SKM-1 (cell line): Measurements from ENCODE around the gene E2F1.
"Not testable (repeated sequence)": the region's sequence is repeated elsewhere in the genome, so short reads cannot be mapped to it uniquely, and the experiment has no call there.

Source experiments
- DNase-seq: peaks from one replicate; lab custom pipeline; 2025; ENCODE audit not compliant: unreplicated experiment; lab: John Stamatoyannopoulos, UW

E2F1 gene

DNA sequence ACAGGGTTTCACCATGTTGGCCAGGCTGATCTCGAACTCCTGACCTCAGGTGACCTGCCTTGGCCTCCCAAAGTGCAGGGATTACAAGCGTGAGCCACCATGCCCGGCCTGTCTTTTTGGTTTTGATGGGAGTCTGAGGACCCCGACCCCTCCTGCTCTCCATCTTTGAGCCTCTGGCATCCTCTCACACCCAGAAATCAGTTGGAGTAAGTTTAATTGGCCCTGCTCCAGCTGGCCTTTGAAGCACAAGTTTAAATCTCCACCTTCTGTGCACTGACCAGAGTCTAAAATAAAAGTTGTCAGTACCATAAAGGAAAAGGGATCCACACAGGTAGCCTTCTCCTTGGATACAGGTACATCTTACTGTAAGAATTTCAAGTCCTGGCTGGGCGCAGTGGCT, 40.0 kb downstream of the E2F1 start:
- DNase-seq, result no peak

DNA sequence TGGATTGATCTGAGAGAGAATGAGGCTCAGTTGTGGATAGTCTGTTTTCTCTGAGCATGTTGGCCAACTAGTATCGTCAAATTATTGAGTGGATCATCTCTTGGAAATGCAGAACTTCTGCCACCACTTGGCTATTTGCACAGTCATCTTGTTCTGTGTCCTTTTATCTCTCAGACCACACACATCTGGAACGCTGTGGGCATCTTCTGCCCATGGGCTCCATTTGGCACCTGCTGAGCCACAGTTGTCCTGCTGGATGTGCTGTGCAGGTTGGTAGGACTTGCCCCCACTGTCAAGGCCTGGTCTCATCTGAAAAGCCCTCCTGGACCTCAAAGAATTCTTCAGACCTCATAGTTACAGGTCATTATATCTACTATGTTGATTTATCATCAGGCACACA, 40.8 kb downstream of the E2F1 start:
- no peak for DNase-seq

DNA sequence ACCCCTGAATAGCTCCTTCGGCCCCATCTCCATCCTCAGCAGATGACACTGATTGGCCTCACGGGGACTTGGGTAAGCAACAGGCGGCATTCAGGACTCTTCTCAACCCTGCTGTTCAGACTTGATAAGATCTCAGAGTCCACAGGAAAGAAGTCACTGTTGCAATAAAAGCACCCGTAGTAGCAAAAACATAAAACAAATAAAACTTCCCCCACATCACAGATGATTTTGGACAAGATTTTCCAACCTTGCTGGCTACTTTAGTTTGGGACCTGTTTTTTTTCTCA, 41.2 kb downstream of the E2F1 start:
- DNase-seq, result no peak

DNA sequence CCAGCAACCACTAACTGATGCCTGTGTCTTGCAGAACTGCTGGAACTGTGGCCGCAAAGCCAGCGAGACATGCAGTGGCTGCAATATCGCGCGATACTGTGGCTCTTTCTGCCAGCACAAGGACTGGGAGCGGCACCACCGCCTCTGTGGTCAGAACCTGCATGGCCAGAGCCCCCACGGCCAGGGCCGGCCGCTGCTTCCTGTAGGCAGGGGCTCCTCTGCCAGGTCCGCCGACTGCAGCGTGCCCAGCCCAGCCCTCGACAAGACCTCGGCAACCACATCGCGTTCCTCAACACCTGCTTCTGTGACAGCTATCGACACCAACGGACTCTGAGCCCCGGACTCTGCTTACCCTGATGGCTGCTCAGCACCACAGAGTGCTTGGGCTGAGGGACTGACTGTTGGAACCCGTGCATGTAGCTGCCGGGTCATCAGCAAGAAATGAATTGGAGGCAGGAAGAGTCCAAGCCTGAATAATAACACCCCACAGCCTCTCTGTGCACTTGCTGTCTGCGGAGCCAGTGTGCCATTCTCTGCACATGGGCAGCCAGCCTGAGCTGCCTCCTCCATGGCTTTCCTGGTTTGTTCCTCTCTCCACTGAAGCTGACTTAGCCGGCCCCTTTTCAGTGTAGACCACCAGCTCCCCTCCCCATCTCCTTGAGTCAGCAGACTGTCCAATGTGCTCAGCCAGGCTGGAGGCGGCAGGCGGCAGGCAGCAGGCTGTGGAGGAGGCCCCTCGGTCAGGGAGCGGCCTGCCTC, 41.7 kb downstream of the E2F1 start:
- no peak for DNase-seq

DNA sequence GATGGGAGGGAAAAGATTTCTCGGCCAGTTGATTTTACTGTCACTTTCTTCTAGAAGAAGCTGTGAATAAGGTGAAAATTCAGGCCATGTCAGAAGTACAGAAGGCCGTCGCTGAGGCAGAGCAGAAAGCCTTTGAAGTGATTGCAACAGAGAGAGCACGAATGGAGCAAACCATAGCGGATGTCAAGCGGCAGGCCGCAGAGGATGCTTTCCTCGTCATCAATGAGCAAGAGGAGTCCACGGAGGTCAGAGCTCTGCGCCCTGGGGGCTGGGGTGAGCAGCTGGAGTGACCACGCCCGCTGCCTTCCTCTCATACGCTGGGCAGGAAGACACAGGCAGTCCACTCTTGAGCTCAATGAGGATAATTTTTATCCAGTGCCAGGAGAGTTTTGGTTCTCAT, 45.9 kb downstream of the E2F1 start:
- DNase-seq, result no peak

DNA sequence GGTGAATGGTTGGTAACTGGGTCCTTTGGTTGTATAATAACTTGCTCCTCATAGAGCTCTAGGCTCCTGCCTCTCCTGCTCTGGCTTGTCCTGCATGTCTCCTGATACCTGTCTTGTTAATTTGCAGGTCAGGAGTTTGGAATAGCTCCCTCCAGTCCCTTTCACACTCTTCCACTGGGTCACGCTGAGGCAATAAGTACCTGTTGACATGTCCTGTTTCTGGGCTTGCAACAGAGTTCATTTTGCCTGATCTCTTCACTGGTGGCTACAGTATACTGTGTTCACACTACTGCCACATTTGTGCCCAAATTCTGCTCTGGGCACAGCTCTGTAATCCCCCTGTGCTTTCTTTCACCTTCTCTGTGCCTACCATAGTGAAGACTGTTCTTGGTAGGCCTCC, 49.4 kb downstream of the E2F1 start:
- no peak for DNase-seq

DNA sequence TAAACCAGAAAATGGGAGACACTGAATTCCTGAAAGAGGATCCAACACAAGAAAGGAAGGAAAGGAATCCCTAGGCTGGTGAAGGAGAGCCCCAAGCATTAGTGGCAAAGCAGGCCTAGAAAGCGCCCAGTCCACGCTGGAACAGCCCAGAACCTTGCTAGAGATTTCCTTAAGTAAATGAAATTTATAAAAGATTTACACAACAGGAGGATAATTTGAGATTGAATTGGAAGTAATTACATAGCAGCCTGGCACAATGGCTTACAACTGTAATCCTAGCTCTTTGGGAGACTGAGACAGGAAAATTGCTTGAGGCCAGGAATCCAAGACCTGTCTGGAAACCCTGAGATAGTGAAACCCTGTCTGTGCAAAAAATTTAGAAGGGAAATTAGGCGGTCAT, 50.8 kb downstream of the E2F1 start:
- DNase-seq, result no peak

DNA sequence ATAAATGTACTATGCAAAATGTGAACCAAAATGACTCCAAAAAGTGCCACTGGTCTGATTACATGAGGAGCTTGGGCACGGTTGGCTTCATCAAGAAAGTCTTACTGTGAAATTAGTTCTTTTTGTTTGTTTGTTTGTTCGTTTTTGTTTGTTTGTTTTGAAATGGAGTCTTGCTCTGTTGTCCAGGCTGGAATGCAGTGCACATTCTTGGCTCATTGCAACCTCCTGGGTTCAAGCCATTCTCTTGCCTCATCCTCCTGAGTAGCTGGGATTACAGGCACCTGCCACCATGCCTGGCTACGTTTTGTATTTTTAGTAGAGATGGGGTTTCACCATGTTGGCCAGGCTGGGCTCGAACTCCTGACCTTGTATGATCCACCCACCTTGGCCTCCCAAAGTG, 54.3 kb downstream of the E2F1 start:
- DNase-seq, result not testable (repeated sequence)

DNA sequence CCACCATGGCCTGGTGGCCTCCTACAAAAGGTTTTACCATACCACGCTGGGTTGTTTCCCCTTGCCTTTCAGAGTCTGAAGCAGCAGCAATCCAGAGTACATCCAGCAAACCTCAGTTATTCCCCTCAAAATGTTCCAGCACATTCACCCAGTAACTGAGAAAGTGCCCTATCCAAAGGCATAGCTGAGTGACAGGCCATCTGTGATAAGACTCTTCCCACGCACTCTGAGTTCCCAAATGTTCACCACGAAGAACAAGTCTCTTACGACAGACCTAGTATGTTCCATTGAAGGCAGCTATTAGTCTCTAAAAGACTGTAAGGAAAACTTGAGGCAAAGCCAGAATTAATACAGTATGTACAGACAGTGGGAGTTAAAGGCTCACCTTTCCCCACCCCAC, 55.7 kb downstream of the E2F1 start:
- DNase-seq, result no peak

DNA sequence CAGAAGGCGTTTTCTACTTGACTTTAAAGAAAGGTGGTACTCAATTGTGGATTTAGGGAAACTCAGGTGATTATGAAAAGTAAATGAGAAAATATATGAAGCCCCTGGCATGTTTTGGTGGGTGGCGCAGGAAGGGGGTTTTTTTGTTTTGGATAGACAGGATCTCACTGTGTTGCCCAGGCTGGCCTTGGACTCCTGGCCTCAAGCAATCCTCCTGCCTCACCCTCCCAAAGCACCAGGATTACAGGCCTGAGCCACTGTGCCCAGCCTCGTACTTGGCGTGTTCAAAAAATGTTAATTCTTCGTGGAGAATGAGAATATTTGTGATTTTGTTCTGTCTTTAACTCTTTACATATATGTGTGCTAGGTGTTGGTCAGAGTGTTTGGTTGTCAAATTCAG, 56.2 kb downstream of the E2F1 start:
- no peak for DNase-seq

DNA sequence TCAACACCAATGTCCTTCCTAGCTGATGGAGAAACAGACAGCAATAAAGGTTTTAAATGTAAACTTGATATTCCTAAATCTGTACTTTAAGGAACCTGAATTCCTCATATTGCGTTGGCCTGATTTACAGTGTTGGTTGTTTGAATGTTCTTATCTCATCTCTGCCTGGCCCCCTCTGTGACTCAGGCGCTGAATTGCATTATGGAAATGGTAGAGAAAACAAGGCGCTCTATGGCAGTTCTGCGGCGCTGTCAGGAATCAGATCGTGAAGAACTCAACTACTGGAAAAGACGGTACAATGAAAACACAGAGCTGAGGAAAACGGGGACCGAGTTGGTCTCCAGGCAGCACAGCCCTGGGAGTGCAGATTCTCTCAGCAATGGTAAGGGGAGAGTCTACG, 56.7 kb downstream of the E2F1 start:
- DNase-seq, result no peak

DNA sequence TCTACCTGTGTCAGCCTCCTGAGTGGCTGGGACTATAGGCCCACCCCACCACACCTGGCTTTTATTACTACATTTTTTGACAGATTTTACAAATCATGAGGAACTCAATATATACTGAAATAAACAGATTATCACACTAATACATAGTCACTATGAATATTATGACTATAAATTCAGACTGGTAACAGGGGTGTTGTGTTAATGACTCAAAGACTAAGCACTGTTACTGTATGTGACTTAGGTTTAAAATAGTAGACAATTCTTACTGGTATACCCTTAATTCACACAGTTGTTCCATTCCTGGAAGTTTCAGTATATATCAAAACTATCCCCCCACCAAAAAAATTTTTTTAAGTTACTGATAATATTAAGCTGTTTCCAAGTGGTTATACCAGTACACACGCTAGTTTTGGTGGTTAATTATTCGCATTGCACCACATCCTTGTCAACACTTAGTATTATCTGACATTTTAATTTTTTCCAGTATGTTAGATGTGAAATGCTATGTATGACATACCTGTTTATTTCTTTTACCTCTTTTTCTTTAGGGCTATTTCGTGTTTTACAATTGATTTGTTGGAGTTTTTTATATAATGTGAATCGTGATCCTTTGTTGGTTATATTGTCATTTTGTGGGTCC, 58.5 kb downstream of the E2F1 start:
- DNase-seq, result no peak

DNA sequence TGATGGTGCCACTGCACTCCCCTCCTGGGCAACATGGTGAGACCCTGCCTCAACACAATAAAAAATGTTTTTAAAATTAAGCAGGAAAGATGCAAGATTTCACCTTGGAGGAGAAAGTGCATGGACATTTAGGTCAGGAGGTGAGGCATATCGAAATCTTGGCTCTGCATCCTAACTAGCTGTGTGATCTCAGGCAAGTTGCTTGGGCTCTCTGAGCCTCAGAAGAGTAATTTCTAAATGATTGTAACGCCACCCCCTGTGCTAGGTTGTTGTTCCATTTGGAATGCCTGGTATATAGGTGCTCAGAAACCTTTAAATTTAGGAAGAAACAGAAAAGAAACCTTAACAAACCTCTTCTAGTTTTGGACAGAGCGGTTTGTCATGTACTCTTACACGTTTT, 60.0 kb downstream of the E2F1 start:
- DNase-seq, result no peak
